GM12892 (cell line): ENCODE data around the gene EPB41L2.

Experiments used
- POLR2A ChIP-seq: IDR thresholded peaks from 2 replicates; pipeline ENCODE4 v1.6.1; 2011; ENCODE audit warnings: low read depth, low read length, control low read depth
- TAF1 ChIP-seq: IDR thresholded peaks from 2 replicates; pipeline ENCODE4 v1.6.1; 2011; ENCODE audit warnings: low read depth, mild to moderate bottlenecking, control low read depth, low read length, borderline replicate concordance

- no peak for TF ChIP-seq TAF1
- TF ChIP-seq POLR2A = no peak
Observed at GRCh38 chr6:131027326-131027725, 35.7 kb downstream of the EPB41L2 start.
